CD14-positive monocyte (primary cell): ENCODE data around the gene SH3GLB2. TPM values are rescaled to one million over a fixed set of nuclear protein-coding genes. Genes with fewer than 3 reads are reported as not detected.
A peak's percentile ranks its signal among the peaks of the same experiment; 100 is the strongest.

ENCODE experiments used
- DNase-seq, 3 donors: peaks; one replicate each; pipeline ENCODE4 v3.0.0-alpha.2; 2011 to 2022
- H2AFZ ChIP-seq: 2 replicates; pipeline ENCODE4 v1.6.0; 2012; ENCODE audit warnings: mild to moderate bottlenecking, low read depth, low read length, inconsistent platforms; ENCODE audit not compliant: insufficient read depth, poor library complexity, severe bottlenecking
- H3K27ac ChIP-seq, 2 donors: 1 replicate in 1 of 2; 2 replicates in 1 of 2; pipeline ENCODE4 v1.5.1; 2012 to 2013; ENCODE audit warnings: low read length in 2 of 2, control low read depth in 1 of 2, inconsistent platforms in 1 of 2, low read depth in 1 of 2, mild to moderate bottlenecking in 1 of 2
- H3K27me3 ChIP-seq, 2 donors: one replicate each; pipeline versions ENCODE4 v1.6.0 to v1.6.1; 2011 to 2013; ENCODE audit warnings: low read length in 2 of 2; ENCODE audit not compliant: control insufficient read depth in 2 of 2, insufficient read depth in 2 of 2
- H3K36me3 ChIP-seq, 2 donors: replicated peaks in 1 of 2; 1 replicate in 1 of 2; 2 replicates in 1 of 2; pipeline versions ENCODE4 v1.5.1 to v1.6.1; 2012 to 2013; ENCODE audit warnings: low read length in 2 of 2, control low read depth in 1 of 2, inconsistent platforms in 1 of 2, mild to moderate bottlenecking in 1 of 2; ENCODE audit not compliant: insufficient read depth in 2 of 2, control insufficient read depth in 1 of 2
- H3K4me1 ChIP-seq, 2 donors: 1 replicate in 1 of 2; 2 replicates in 1 of 2; pipeline versions ENCODE4 v1.5.1 to v1.6.1; 2012 to 2013; ENCODE audit warnings: low read length in 2 of 2, control low read depth in 1 of 2, inconsistent platforms in 1 of 2, mild to moderate bottlenecking in 1 of 2, moderate library complexity in 1 of 2; ENCODE audit not compliant: insufficient read depth in 2 of 2, control insufficient read depth in 1 of 2
- H3K4me2 ChIP-seq: replicated peaks from 2 replicates; pipeline ENCODE3; 2012; ENCODE audit warnings: low read length, moderate library complexity, mild to moderate bottlenecking; ENCODE audit not compliant: poor library complexity, severe bottlenecking; ENCODE audit errors: extremely low read depth
- H3K4me3 ChIP-seq, 3 experiments: fragments of 200-600 bp in 1 of 3; sonication (generic) in 1 of 3; replicated peaks in 1 of 3; 1 replicate in 2 of 3; 2 replicates in 1 of 3; pipeline ENCODE4 v1.5.1; 2011 to 2013; ENCODE audit warnings: low read length in 3 of 3, mild to moderate bottlenecking in 3 of 3, control low read depth in 2 of 3, low read depth in 2 of 3, inconsistent platforms in 1 of 3, moderate library complexity in 1 of 3
- H3K79me2 ChIP-seq: 2 replicates; pipeline ENCODE4 v1.6.0; 2012; ENCODE audit warnings: mild to moderate bottlenecking, control low read depth, inconsistent platforms, low read length, moderate library complexity; ENCODE audit not compliant: insufficient read depth
- H3K9ac ChIP-seq: 2 replicates; pipeline ENCODE4 v1.6.0; 2017; ENCODE audit warnings: low read length, mild to moderate bottlenecking; ENCODE audit not compliant: insufficient read depth, poor library complexity, severe bottlenecking
- H3K9me3 ChIP-seq, 2 donors: replicated peaks in 1 of 2; 1 replicate in 1 of 2; 2 replicates in 1 of 2; pipeline versions ENCODE4 v1.5.1 to v1.6.1; 2012 to 2013; ENCODE audit warnings: low read length in 2 of 2, control low read depth in 1 of 2; ENCODE audit not compliant: control insufficient read depth in 1 of 2, insufficient read depth in 1 of 2
- H4K20me1 ChIP-seq: 2 replicates; pipeline ENCODE4 v1.6.0; 2012; ENCODE audit warnings: mild to moderate bottlenecking, low read length, control low read depth, moderate library complexity; ENCODE audit not compliant: insufficient read depth
- H3K27ac Mint-ChIP-seq, 7 donors: one replicate each; pipeline ENCODE4 v1.8.0; 2020; ENCODE audit warnings: mild to moderate bottlenecking in 7 of 7, mixed read lengths in 7 of 7, moderate library complexity in 6 of 7, inconsistent platforms in 2 of 7
- H3K27me3 Mint-ChIP-seq, 3 donors: one replicate each; pipeline ENCODE4 v1.8.0; 2021 to 2022; ENCODE audit warnings: low read depth in 3 of 3, mild to moderate bottlenecking in 3 of 3, mixed read lengths in 3 of 3, moderate library complexity in 3 of 3, inconsistent platforms in 1 of 3
- H3K36me3 Mint-ChIP-seq, 2 donors: one replicate each; pipeline ENCODE4 v1.8.0; 2020; ENCODE audit warnings: mixed read lengths in 2 of 2, inconsistent platforms in 1 of 2, mild to moderate bottlenecking in 1 of 2
- H3K4me1 Mint-ChIP-seq: one replicate; pipeline ENCODE4 v1.8.0; 2020; ENCODE audit warnings: mild to moderate bottlenecking, mixed read lengths
- H3K4me3 Mint-ChIP-seq, 2 donors: one replicate each; pipeline ENCODE4 v1.8.0; 2020; ENCODE audit warnings: mild to moderate bottlenecking in 2 of 2, mixed read lengths in 2 of 2, moderate library complexity in 1 of 2
- H3K9me3 Mint-ChIP-seq, 7 donors: one replicate each; pipeline ENCODE4 v1.8.0; 2020 to 2022; ENCODE audit warnings: mixed read lengths in 7 of 7, mild to moderate bottlenecking in 6 of 7, moderate library complexity in 6 of 7, inconsistent platforms in 2 of 7
- WGBS: methylation state at CpG from one replicate; pipeline ENCODE4 v1.1.5; 2013; ENCODE audit warnings: missing lambda C conversion rate; ENCODE audit not compliant: insufficient coverage; 5-methylcytosine and 5-hydroxymethylcytosine counted together
- intact Hi-C, 2 donors: fragments of 100-400 bp; cut with micrococcal nuclease; formaldehyde crosslinking; loops; one replicate each; pipeline versions ENCODE4 v1.15.0 to v1.15.1; 2023
- polyA plus RNA-seq, 3 donors: library from polyadenylated mRNA; depleted of rRNA in 1 of 3; unstranded in 2 of 3; stranded (reverse) in 1 of 3; fragments of 300-500 nt in 2 of 3; fragments of >200 nt in 1 of 3; fragmentation: Illumina TruSeq in 2 of 3; gene quantifications; 1 replicate in 2 of 3; 2 replicates in 1 of 3; pipeline ENCODE4 v1.2.3, GENCODE V29; 2012 to 2021
- TF ChIP-seq, protein P1 (sequence below): fragments of 200-600 bp; IDR thresholded peaks from one replicate; pipeline ENCODE4 v1.8.0; 2022; ENCODE audit warnings: antibody characterized with exemption, mild to moderate bottlenecking

Gene SH3GLB2
- polyA plus RNA-seq, 3 donors: 8.0 to 77.0 (median 25.9) TPM

DNA sequence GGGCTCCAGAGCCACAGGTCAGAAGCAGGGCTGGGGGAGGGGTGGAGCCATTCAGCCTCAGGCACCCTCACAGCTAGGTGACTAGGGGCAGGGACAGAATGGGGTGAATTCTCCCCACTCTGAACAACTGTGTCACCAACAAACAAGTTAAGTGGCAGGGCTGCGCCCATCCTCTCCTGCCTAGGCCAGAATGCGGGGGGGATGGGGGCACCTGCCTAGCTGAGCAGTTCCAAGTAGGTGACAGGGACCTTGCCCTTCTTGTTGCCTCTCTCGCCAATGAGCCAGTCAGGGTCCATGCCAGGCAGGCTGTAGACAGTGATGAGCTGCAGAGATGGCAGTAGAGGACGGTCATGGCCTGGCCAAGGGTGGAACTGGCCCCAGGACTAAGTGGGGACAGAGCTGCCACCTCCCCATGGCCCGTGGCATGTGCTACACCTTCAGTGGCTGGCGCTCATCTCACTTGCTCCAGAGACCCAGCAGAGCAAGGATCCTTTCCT lies 19.6 kb downstream of the SH3GLB2 start:
- Histone ChIP-seq H4K20me1 (no peaks in the 10 kb centered on the region), H3K4me3 (no peak overlapping the region), H3K9me3 (no peaks in the 10 kb centered on the region), H3K27me3 (no peaks in the 10 kb centered on the region), H3K4me1 (no peaks in the 10 kb centered on the region), H2AFZ (no peak overlapping the region), H3K27ac (no peak overlapping the region), H3K4me2 (no peak overlapping the region), H3K36me3 (peaks cover 50 to 78% of the 10 kb centered on the region in 2 donors), H3K9ac (no peak overlapping the region), H3K79me2 (no peaks in the 10 kb centered on the region)
- no peaks in the 10 kb centered on the region for H3K9me3 Mint-ChIP-seq
- H3K36me3 Mint-ChIP-seq: peaks cover 54 to 83% of the 10 kb centered on the region in 2 donors
- H3K27ac Mint-ChIP-seq: no peak overlapping the region
- intact Hi-C loops: no loop called here
- TF ChIP-seq, protein P1, sequence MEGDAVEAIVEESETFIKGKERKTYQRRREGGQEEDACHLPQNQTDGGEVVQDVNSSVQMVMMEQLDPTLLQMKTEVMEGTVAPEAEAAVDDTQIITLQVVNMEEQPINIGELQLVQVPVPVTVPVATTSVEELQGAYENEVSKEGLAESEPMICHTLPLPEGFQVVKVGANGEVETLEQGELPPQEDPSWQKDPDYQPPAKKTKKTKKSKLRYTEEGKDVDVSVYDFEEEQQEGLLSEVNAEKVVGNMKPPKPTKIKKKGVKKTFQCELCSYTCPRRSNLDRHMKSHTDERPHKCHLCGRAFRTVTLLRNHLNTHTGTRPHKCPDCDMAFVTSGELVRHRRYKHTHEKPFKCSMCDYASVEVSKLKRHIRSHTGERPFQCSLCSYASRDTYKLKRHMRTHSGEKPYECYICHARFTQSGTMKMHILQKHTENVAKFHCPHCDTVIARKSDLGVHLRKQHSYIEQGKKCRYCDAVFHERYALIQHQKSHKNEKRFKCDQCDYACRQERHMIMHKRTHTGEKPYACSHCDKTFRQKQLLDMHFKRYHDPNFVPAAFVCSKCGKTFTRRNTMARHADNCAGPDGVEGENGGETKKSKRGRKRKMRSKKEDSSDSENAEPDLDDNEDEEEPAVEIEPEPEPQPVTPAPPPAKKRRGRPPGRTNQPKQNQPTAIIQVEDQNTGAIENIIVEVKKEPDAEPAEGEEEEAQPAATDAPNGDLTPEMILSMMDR: no peak
- H3K4me3 Mint-ChIP-seq: no peak overlapping the region
- no peaks in the 10 kb centered on the region for H3K4me1 Mint-ChIP-seq
- DNase-seq: no peak
- WGBS: 97% methylated on average over 6 of the region's 6 CpGs
- H3K27me3 Mint-ChIP-seq: peaks cover 0 to 3% (median 0%) of the 10 kb centered on the region in 3 donors

DNA sequence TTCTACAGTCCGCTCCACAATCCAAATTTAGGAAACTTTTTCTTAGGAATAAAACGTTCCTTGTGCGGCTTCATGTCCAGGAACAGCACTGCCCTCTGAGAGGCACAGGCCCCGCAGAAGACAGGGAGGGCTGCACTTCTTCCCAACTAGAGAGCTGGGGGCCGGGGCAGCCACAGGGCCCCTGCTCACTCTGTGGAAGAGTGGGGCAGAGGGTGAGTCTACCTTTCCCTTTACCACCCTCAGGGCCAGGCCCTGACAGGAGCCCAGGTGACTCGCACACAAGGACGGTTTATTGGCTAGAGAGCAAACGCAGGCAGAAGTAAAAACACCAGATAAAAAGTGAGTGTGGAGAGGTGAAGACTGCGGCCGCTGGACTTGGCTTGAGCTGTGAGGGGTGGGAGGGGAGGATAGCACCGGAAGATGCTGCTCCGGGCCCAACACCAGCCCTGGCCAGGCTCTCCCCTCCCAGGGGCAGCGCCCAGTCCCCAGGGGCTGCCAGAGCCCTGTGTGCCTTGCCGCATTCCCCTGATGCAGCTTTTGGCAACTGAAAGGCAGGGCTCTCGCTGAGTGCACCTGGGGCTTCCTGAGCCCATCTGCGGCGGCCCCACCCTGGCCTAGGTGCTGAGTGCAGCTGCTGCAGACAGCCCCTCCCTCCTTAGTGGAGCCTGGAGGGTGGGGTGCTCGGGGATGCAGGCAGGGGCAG lies 20.2 kb downstream of the SH3GLB2 start:
- intact Hi-C loops: no loop called here
- no peaks in the 10 kb centered on the region for H3K4me1 ChIP-seq
- H4K20me1 ChIP-seq: no peaks in the 10 kb centered on the region
- H3K79me2 ChIP-seq: no peaks in the 10 kb centered on the region
- H3K36me3 ChIP-seq: peaks cover 51 to 78% of the 10 kb centered on the region in 2 donors
- no peak for DNase-seq
- Mint-ChIP-seq H3K27me3 (peaks cover 0 to 2% (median 0%) of the 10 kb centered on the region in 3 donors), H3K9me3 (no peaks in the 10 kb centered on the region), H3K27ac (peak overlapping the region in 1 of 7 donors; percentile 64), H3K4me3 (no peak overlapping the region), H3K4me1 (no peaks in the 10 kb centered on the region), H3K36me3 (peaks cover 54 to 84% of the 10 kb centered on the region in 2 donors)
- H3K27me3 ChIP-seq: no peaks in the 10 kb centered on the region
- TF ChIP-seq, protein P1: no peak
- H3K4me3 ChIP-seq: no peak overlapping the region
- no peak overlapping the region for H3K4me2 ChIP-seq
- 99% methylated on average over 14 of the region's 18 CpGs for WGBS
- no peak overlapping the region for H2AFZ ChIP-seq
- no peak overlapping the region for H3K9ac ChIP-seq
- no peak overlapping the region for H3K27ac ChIP-seq
- H3K9me3 ChIP-seq: no peaks in the 10 kb centered on the region
